Neutrophil (primary cell): Measurements from ENCODE around the gene BSPH1.

Experiments
- H3K27ac ChIP-seq: fragments of 200-600 bp; sonication (generic); 2 replicates; pipeline ENCODE4 v1.5.1; 2016; ENCODE audit warnings: mild to moderate bottlenecking, moderate library complexity
- H3K27me3 ChIP-seq: fragments of 200-600 bp; sonication (generic); 2 replicates; pipeline ENCODE4 v1.6.0; 2016; ENCODE audit warnings: mild to moderate bottlenecking
- H3K36me3 ChIP-seq: fragments of 200-600 bp; sonication (generic); 2 replicates; pipeline ENCODE4 v1.5.1; 2017
- H3K4me1 ChIP-seq, 2 experiments: fragments of 200-600 bp in 1 of 2; sonication (generic) in 1 of 2; 1 replicate in 1 of 2; 2 replicates in 1 of 2; pipeline versions ENCODE4 v1.5.1 to v1.6.1; 2013 to 2016; ENCODE audit warnings: low read depth in 1 of 2, low read length in 1 of 2, mild to moderate bottlenecking in 1 of 2, moderate library complexity in 1 of 2; ENCODE audit not compliant: control insufficient read depth in 1 of 2, insufficient read depth in 1 of 2
- H3K4me3 ChIP-seq, 2 experiments: fragments of 200-600 bp in 1 of 2; sonication (generic) in 1 of 2; 1 replicate in 1 of 2; 2 replicates in 1 of 2; pipeline ENCODE4 v1.5.1; 2013 to 2016; ENCODE audit warnings: low read depth in 1 of 2, low read length in 1 of 2, mild to moderate bottlenecking in 1 of 2, moderate library complexity in 1 of 2
- H3K9me3 ChIP-seq: fragments of 200-600 bp; sonication (generic); 2 replicates; pipeline ENCODE4 v1.5.1; 2016
- CTCF ChIP-seq: fragments of 200-600 bp; sonication (generic); IDR thresholded peaks from 2 replicates; pipeline ENCODE4 v1.5.1; 2016; ENCODE audit warnings: antibody characterized with exemption

Gene BSPH1

DNA sequence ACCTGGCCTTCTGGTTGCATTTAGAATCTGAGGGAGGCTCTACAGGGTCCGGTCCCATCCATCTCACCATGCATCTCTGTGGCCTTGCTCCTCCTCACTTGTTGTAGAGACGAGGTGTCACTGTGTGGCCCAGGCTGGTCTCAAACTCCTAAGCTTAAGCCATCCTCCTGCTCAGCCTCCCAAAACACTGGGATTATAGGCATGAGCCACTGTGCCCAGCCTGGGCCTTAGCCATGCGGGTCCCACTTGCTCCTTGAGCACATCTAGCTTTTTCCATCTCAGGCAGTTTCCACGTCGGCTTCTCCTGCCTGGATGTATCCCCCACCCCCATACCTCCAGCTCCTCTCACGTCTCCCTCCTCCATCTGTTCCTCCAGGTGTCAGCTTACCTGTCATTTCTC is 12.3 kb upstream of the BSPH1 start:
- no peak for TF ChIP-seq CTCF
- Histone ChIP-seq H3K9me3 (no peaks in the 10 kb centered on the region), H3K4me1 (no peaks in the 10 kb centered on the region), H3K36me3 (no peaks in the 10 kb centered on the region), H3K4me3 (no peak overlapping the region), H3K27ac (no peak overlapping the region), H3K27me3 (no peaks in the 10 kb centered on the region)

GRCh38 chr19:48000846-48001245 is 8.9 kb upstream of the BSPH1 start:
- TF ChIP-seq CTCF: no peak
- Histone ChIP-seq H3K4me3 (no peak overlapping the region), H3K36me3 (no peaks in the 10 kb centered on the region), H3K4me1 (no peaks in the 10 kb centered on the region), H3K9me3 (no peaks in the 10 kb centered on the region), H3K27ac (no peak overlapping the region), H3K27me3 (no peaks in the 10 kb centered on the region)

DNA sequence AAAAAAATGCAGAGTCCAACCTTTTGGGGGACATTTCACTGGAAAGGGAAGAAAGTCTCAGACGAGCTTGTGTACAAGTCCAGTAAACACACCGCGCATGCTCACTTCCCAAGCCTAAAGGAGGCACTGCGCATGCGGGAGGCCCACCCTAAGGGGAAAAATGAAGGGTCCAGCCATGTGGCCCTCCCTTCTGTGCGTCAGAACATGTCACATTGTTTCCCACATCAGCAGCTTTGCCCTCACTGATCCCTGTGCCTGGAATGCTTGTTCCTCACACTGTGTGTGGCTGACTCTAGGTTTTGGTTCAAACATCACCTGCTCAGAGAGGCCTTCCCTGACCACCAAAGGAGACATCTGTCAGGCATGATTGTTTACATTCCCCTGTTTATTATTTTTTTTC is 6.8 kb upstream of the BSPH1 start:
- no peak for TF ChIP-seq CTCF
- Histone ChIP-seq H3K9me3 (no peaks in the 10 kb centered on the region), H3K27me3 (peaks cover 5% of the 10 kb centered on the region), H3K27ac (no peak overlapping the region), H3K4me3 (no peak overlapping the region), H3K36me3 (no peaks in the 10 kb centered on the region), H3K4me1 (no peaks in the 10 kb centered on the region)

- no peaks in the 10 kb centered on the region for H3K36me3 ChIP-seq
- H3K9me3 ChIP-seq: no peaks in the 10 kb centered on the region
- peaks cover 17% of the 10 kb centered on the region for H3K27me3 ChIP-seq
- H3K27ac ChIP-seq: no peak overlapping the region
- TF ChIP-seq CTCF: no peak
- no peak overlapping the region for H3K4me3 ChIP-seq
- H3K4me1 ChIP-seq: no peaks in the 10 kb centered on the region
Observed at GRCh38 chr19:47996230-47996727, 4.3 kb upstream of the BSPH1 start.

GRCh38 chr19:47994209-47994802 is 2.3 kb upstream of the BSPH1 start, which contains the start of gene ELSPBP1:
ELSPBP1 (plus strand) TSS chr19:47994632; CDS start chr19:48008668, 14,036 bp downstream.
- H3K27ac ChIP-seq: no peak within 1 kb of the TSS
- H3K4me1 ChIP-seq: no peaks in the 10 kb centered on the region
- peaks cover 26% of the 10 kb centered on the region for H3K27me3 ChIP-seq
- H3K9me3 ChIP-seq: no peaks in the 10 kb centered on the region
- H3K36me3 ChIP-seq: no peaks in the 10 kb centered on the region
- H3K4me3 ChIP-seq: no peak within 1 kb of the TSS
- TF ChIP-seq CTCF: no peak
